Stomach smooth muscle (tissue), 2 donors: ENCODE results near the gene MOB3B.
A peak's percentile ranks its signal among the peaks of the same experiment; 100 is the strongest.

Experiments used
- H3K27ac ChIP-seq: one replicate; pipeline ENCODE4 v1.7.0; 2013; ENCODE audit warnings: mild to moderate bottlenecking, low read length, inconsistent platforms
- H3K27me3 ChIP-seq, 2 donors: one replicate each; pipeline ENCODE4 v1.7.0; 2013; ENCODE audit warnings: low read length in 2 of 2; ENCODE audit not compliant: insufficient read depth in 2 of 2, control insufficient read depth in 1 of 2
- H3K36me3 ChIP-seq, 2 donors: one replicate each; pipeline ENCODE4 v1.7.0; 2013; ENCODE audit warnings: low read length in 2 of 2; ENCODE audit not compliant: control insufficient read depth in 2 of 2, insufficient read depth in 2 of 2
- H3K4me1 ChIP-seq: one replicate; pipeline ENCODE4 v1.7.0; 2013; ENCODE audit warnings: low read length; ENCODE audit not compliant: control insufficient read depth, insufficient read depth
- H3K4me3 ChIP-seq, 2 donors: one replicate each; pipeline ENCODE4 v1.7.0; 2013; ENCODE audit warnings: low read length in 2 of 2
- H3K9ac ChIP-seq, 2 donors: one replicate each; pipeline ENCODE4 v1.7.0; 2013; ENCODE audit warnings: low read length in 2 of 2, mild to moderate bottlenecking in 1 of 2
- H3K9me3 ChIP-seq, 2 donors: one replicate each; pipeline ENCODE4 v1.7.0; 2013; ENCODE audit warnings: low read length in 2 of 2; ENCODE audit not compliant: control insufficient read depth in 2 of 2
- donor health status: healthy.
- donor health status: Pancreatic carcinoma.

Gene MOB3B

DNA sequence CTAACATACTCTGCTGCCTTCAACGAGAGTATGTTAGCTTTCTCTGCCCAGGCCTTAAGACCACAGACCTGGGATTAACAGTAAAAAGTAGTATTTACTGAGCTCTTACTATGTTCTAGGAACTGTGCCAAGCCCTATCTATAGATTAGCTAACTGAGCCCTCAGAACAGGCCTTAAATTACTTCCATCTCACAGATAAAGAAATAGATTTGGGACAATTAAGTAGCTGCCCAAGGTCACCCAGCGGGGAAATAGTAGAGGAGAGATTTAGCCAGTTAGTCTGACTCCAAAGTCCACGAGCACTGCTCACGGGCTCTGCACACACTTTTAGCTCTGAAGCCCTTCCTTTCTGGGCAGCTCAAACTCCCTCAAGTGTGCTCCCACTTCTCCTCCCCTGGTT, 168.1 kb downstream of the MOB3B start:
- Histone ChIP-seq H3K27ac (no peak overlapping the region), H3K4me1 (peaks cover 16% of the 10 kb centered on the region), H3K4me3 (no peak overlapping the region), H3K9me3 (no peaks in the 10 kb centered on the region), H3K36me3 (peaks cover 0 to 7% of the 10 kb centered on the region in 2 donors), H3K9ac (no peak overlapping the region), H3K27me3 (no peaks in the 10 kb centered on the region)

DNA sequence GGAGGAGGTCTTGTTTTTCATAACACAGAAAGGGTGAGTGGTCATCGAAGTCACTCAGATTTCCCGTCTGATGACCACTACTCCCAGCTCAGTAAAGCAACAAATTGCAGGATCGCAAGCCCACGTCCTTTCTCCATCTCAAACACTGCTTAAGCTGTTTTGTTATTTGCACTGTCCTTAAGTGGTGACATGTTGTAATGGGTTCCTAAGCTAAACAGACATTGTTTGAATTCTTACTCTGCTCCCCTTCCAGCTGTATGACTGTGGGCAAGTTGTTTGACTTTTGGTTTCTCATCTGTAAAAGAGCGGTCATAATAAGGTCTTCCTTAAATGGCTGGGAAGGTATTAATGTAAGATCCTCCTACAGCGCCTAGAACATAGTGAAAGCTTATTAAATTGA, 169.9 kb downstream of the MOB3B start:
- H3K27ac ChIP-seq: no peak overlapping the region
- H3K27me3 ChIP-seq: no peaks in the 10 kb centered on the region
- peaks cover 0 to 7% of the 10 kb centered on the region in 2 donors for H3K36me3 ChIP-seq
- peaks cover 7% of the 10 kb centered on the region for H3K4me1 ChIP-seq
- H3K9ac ChIP-seq: no peak overlapping the region
- H3K4me3 ChIP-seq: no peak overlapping the region
- H3K9me3 ChIP-seq: no peaks in the 10 kb centered on the region

DNA sequence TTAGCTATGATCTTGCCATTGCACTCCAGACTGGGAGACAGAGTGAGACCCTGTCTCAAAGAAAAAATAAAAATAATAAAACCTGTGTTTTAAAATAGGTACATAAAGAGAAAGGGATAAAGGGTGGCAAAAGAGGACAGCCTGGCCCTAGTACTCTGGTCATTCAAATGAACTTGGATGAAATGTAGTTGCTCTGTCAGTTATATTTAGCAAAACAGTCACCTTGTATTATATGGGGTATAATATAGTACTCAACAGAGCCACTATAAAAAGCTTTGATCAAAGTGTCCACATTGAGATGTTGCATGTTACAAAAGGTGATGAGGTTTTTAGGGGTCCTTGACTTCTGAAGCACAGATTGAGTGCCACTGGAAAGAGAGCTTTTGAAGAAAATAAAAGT, 171.6 kb downstream of the MOB3B start:
- Histone ChIP-seq H3K27ac (no peak overlapping the region), H3K4me3 (no peak overlapping the region)

DNA sequence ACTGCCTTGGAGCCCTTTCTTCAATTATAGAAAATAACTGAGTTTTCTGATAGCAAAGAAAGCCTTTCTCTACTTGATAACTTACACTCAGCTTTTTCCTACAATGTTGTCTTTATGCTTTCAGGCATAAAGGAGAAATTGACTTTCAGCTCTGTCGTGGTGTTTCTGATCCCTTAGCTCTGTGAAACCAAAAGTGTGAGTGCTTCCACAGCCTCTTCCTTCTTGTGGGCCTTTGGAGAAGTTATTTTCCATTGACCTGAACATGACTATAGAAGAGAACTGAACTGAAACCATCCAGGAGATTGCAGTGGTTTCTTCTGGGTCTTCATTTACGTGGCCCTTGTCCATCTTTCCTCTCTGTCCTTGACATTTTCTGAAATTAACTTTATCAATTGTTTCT, 173.2 kb downstream of the MOB3B start:
- H3K9me3 ChIP-seq: no peaks in the 10 kb centered on the region

More for the DNA sequence above, 171.6 kb downstream of the MOB3B start:
- no peak overlapping the region for H3K9ac ChIP-seq
- peaks cover 12% of the 10 kb centered on the region for H3K4me1 ChIP-seq
- H3K9me3 ChIP-seq: no peaks in the 10 kb centered on the region
- no peaks in the 10 kb centered on the region for H3K27me3 ChIP-seq
- peaks cover 0 to 7% of the 10 kb centered on the region in 2 donors for H3K36me3 ChIP-seq

DNA sequence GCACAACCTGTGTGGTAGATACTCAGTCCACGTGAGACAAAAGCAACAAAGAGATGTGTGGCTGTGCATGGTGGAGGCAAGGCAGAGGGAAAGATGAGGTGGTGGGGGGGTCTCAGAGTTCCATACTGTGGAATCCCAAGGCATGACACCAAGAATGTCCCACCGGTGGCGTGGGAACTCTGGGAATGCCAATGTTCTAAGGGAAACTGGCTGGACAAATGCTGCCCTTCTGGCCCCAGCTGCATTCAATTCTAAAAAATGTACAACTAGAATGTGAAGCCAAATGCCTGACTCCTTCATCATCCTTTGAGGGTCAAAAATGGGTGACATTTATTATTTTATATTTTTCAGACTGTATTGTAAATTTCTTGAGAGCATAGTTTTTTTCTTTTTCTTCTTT, 174.4 kb downstream of the MOB3B start:
- Histone ChIP-seq H3K4me1 (peaks cover 30% of the 10 kb centered on the region), H3K9me3 (no peaks in the 10 kb centered on the region), H3K27ac (no peak overlapping the region), H3K27me3 (no peaks in the 10 kb centered on the region), H3K36me3 (peaks cover 0 to 7% of the 10 kb centered on the region in 2 donors), H3K4me3 (no peak overlapping the region), H3K9ac (no peak overlapping the region)

More for the DNA sequence above, 173.2 kb downstream of the MOB3B start:
- no peak overlapping the region for H3K4me3 ChIP-seq
- H3K27me3 ChIP-seq: no peaks in the 10 kb centered on the region
- H3K9ac ChIP-seq: no peak overlapping the region
- H3K27ac ChIP-seq: no peak overlapping the region
- peaks cover 18% of the 10 kb centered on the region for H3K4me1 ChIP-seq
- H3K36me3 ChIP-seq: peaks cover 0 to 7% of the 10 kb centered on the region in 2 donors

DNA sequence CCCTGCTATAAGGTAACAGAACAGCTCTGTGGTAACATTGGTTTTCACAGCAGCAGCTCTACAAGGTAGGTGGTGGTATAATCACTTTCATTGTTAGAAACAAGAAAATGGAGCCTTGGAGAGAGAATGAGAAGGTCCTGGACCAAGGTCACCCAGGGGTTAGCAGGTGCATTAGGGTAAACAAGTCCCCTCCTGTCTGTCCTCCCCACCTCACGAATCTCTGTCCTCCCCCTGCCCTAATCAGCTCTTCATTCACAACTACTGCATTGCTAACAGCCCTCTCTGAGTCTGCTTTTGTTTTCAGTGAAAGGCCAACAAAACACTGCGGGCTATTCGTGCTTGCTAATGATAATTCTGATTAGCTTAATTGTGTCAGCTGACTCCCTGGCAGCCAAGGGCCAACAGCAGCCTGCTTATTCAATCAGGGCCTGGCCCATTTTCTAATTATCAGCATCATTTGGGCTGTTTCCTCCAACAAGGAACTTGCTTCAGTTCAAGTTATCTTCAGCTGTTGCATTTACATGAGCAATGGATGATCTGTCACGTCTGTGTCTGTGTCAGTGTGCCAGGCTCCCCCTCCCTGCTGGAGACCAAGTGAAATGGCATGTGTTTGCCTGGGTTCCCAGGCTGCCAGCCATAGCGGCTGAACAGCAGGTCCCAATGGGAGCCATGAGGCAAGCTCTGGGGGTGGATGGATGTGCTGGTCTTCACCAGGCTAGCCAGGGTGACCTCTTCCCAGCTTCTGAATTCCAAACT, 176.0 kb downstream of the MOB3B start:
- peaks cover 0 to 3% of the 10 kb centered on the region in 2 donors for H3K36me3 ChIP-seq
- no peak overlapping the region for H3K27ac ChIP-seq
- H3K4me1 ChIP-seq: peaks cover 41% of the 10 kb centered on the region
- no peak overlapping the region for H3K4me3 ChIP-seq
- H3K9ac ChIP-seq: no peak overlapping the region
- H3K27me3 ChIP-seq: no peaks in the 10 kb centered on the region
- H3K9me3 ChIP-seq: no peaks in the 10 kb centered on the region

DNA sequence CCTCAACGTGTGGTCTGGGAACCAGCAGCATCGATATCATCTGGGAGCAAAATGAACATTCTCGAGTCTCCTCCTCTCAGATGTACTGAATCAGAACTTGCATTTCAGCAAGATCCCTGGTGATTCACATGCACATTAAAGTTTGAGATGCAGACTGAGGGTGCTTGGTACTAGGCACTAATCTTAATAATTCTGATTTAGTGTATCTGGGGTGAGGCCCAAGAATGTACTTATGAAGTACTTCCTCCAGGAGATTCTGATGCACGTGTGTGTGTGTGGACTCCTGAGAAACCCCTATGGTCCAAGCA, 176.5 kb downstream of the MOB3B start:
- H3K36me3 ChIP-seq: peaks cover 0 to under 1% of the 10 kb centered on the region in 2 donors
- no peak overlapping the region for H3K4me3 ChIP-seq
- no peaks in the 10 kb centered on the region for H3K9me3 ChIP-seq
- H3K4me1 ChIP-seq: peaks cover 42% of the 10 kb centered on the region
- no peak overlapping the region for H3K9ac ChIP-seq
- H3K27me3 ChIP-seq: no peaks in the 10 kb centered on the region
- H3K27ac ChIP-seq: no peak overlapping the region

DNA sequence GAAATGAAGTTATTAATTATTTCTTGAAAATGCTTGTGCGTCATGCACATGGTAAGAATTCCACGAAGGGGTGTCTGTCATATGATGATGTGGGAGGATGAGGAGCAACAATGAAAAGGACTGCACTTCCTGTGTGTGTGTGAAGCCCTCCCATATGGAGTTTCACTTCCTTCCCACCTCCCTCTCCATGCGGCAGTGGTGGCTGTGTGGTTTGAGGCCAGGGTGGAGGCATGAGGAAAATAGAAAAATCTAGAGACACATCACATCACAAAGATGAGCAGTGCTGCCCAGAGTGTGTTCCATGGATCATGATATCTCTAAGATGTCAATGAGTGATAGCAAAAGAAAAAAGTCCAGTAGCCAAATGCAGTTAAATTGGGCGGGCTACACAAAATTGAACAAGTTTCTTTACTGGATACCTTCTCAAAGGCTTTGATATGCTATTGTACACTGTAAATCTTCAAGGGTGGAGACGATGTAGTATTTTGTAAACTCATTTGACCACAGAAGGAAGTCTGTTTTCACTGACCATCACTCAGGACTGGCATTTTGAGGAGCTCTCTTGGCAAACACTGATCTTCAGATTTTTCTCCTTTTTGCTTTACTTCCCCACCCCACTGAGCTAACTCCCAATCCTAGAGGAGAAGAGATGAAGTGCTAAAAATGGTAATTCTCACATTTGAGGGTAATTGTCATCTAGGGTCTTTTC, 177.0 kb downstream of the MOB3B start:
- Histone ChIP-seq H3K4me3 (no peak overlapping the region), H3K27ac (no peak overlapping the region), H3K9me3 (no peaks in the 10 kb centered on the region), H3K27me3 (no peaks in the 10 kb centered on the region), H3K9ac (no peak overlapping the region), H3K36me3 (no peaks in the 10 kb centered on the region), H3K4me1 (peaks cover 42% of the 10 kb centered on the region)

DNA sequence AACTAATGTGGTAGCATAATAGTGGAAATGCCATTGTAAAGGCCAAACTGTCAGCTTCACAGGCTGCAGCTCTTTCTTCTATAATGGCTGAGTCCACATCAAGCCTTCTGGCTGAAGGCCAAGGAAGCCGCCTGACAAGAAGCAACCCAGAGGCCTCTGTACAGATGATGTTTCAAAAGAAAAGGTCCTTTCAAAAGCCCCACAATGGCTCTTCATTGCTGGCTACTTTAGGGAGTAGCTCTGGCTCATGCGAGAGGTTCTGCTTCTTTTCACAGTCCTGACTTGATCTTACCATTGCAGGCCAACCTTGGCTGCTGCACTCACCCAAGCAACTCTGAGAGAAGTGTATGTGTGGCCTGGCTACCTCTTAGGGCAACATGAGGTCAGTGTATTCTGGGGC, 178.2 kb downstream of the MOB3B start:
- Histone ChIP-seq H3K4me1 (peaks cover 44% of the 10 kb centered on the region), H3K9ac (no peak overlapping the region), H3K27ac (peak overlapping the region; percentile 58), H3K4me3 (no peak overlapping the region), H3K9me3 (no peaks in the 10 kb centered on the region), H3K36me3 (no peaks in the 10 kb centered on the region), H3K27me3 (no peaks in the 10 kb centered on the region)

DNA sequence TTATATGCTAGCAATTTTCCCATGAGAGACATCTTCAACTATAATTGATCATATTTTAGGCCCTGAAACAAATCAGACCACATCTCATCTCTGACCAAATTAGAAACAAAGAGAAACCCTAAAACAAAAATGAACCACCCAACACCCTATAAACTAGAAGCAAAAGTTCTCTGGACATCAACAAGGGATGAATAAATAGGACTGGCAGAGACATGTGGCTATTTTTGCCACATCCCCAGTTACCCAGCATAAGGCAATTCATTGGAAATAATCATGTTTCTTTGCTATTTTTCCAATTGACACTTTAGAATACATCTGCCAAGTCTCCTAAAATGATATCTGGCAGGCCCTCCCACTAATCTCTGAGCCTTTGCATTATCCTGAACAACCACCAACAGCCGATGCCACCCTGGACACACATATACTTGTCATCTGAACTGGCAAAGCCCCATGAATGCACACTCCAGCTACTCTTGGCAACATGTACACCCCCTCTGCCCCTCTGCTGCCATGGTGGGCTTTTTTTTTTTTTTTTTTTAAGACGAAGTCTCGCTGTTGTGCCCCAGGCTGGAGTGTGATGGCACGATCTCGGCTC, 179.1 kb downstream of the MOB3B start:
- Histone ChIP-seq H3K4me1 (peaks cover 49% of the 10 kb centered on the region), H3K9ac (no peak overlapping the region), H3K9me3 (no peaks in the 10 kb centered on the region), H3K27ac (peak overlapping the region; percentile 58), H3K27me3 (no peaks in the 10 kb centered on the region), H3K4me3 (no peak overlapping the region), H3K36me3 (no peaks in the 10 kb centered on the region)

DNA sequence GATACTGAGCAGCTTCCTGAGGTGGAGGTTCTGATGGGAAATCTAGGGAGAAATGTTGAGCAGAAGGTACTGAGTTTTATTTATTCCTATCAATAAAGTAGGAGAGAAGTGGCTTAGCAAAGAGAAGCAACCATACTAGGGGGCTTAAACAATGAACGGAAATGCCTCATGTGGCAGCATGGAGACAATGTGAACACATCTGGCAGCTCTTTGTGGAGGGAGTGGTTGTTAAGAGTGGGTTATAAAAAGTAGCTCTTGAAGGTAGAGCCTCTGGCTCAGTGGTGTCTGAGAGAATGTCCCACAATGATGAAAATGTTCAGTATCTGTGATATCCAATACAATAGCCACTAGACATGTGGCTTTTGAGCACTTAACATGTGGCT, 179.9 kb downstream of the MOB3B start:
- Histone ChIP-seq H3K4me3 (no peak overlapping the region), H3K27me3 (no peaks in the 10 kb centered on the region), H3K9ac (no peak overlapping the region), H3K27ac (peak overlapping the region; percentile 41), H3K4me1 (peaks cover 49% of the 10 kb centered on the region), H3K9me3 (no peaks in the 10 kb centered on the region), H3K36me3 (no peaks in the 10 kb centered on the region)
